ENCODE data around the gene PPM1H.

PPM1H gene

GRCh38 chr12:62713723-62714122, 221.2 kb downstream of the PPM1H start:
- H3K27me3 Mint-ChIP-seq = peaks cover 0 to 4% of the 10 kb centered on the region in 2 donors
- no peak for DNase-seq
- H3K9me3 Mint-ChIP-seq = no peaks in the 10 kb centered on the region
- no peak overlapping the region for H3K4me3 Mint-ChIP-seq
- H3K27ac Mint-ChIP-seq = no peak overlapping the region
- H3K4me1 Mint-ChIP-seq = no peaks in the 10 kb centered on the region
- no peaks in the 10 kb centered on the region for H3K36me3 Mint-ChIP-seq
- ATAC-seq (replicated peaks) = no peak

GRCh38 chr12:62712681-62713573, 222.0 kb downstream of the PPM1H start:
- Mint-ChIP-seq H3K4me3 (no peak overlapping the region), H3K9me3 (no peaks in the 10 kb centered on the region), H3K27ac (no peak overlapping the region), H3K27me3 (peaks cover 0 to 4% of the 10 kb centered on the region in 2 donors), H3K4me1 (no peaks in the 10 kb centered on the region), H3K36me3 (no peaks in the 10 kb centered on the region)
- ATAC-seq (replicated peaks) (no peak), DNase-seq (no peak)

GRCh38 chr12:62711631-62712241, 223.2 kb downstream of the PPM1H start:
- no peaks in the 10 kb centered on the region for H3K9me3 Mint-ChIP-seq
- no peak for DNase-seq
- peaks cover 0 to 4% of the 10 kb centered on the region in 2 donors for H3K27me3 Mint-ChIP-seq
- H3K27ac Mint-ChIP-seq = no peak overlapping the region
- H3K4me1 Mint-ChIP-seq = no peaks in the 10 kb centered on the region
- no peak for ATAC-seq (replicated peaks)
- no peaks in the 10 kb centered on the region for H3K36me3 Mint-ChIP-seq
- no peak overlapping the region for H3K4me3 Mint-ChIP-seq

GRCh38 chr12:62709311-62709710, 225.6 kb downstream of the PPM1H start:
- no peak for DNase-seq
- Mint-ChIP-seq H3K4me3 (no peak overlapping the region), H3K27me3 (peaks cover 0 to 4% of the 10 kb centered on the region in 2 donors), H3K4me1 (no peaks in the 10 kb centered on the region), H3K27ac (no peak overlapping the region), H3K36me3 (no peaks in the 10 kb centered on the region), H3K9me3 (no peaks in the 10 kb centered on the region)
- ATAC-seq (replicated peaks) = no peak

GRCh38 chr12:62707939-62708338, 227.0 kb downstream of the PPM1H start:
- H3K36me3 Mint-ChIP-seq = no peaks in the 10 kb centered on the region
- DNase-seq (no peak), ATAC-seq (replicated peaks) (no peak)
- no peak overlapping the region for H3K4me3 Mint-ChIP-seq
- H3K27ac Mint-ChIP-seq = no peak overlapping the region
- no peaks in the 10 kb centered on the region for H3K4me1 Mint-ChIP-seq
- H3K27me3 Mint-ChIP-seq = peaks cover 0 to 4% of the 10 kb centered on the region in 2 donors
- no peaks in the 10 kb centered on the region for H3K9me3 Mint-ChIP-seq

GRCh38 chr12:62705846-62706245, 229.1 kb downstream of the PPM1H start:
- ATAC-seq (replicated peaks) = no peak
- Mint-ChIP-seq H3K27ac (no peak overlapping the region), H3K36me3 (no peaks in the 10 kb centered on the region), H3K9me3 (no peaks in the 10 kb centered on the region), H3K27me3 (peaks cover 0 to 4% of the 10 kb centered on the region in 2 donors), H3K4me3 (no peak overlapping the region), H3K4me1 (no peaks in the 10 kb centered on the region)
- DNase-seq = no peak

GRCh38 chr12:62703011-62703380, 232.0 kb downstream of the PPM1H start:
- ATAC-seq (replicated peaks) (no peak), DNase-seq (no peak)
- Mint-ChIP-seq H3K9me3 (no peaks in the 10 kb centered on the region), H3K27ac (no peak overlapping the region), H3K27me3 (no peaks in the 10 kb centered on the region), H3K4me1 (no peaks in the 10 kb centered on the region), H3K4me3 (no peak overlapping the region), H3K36me3 (no peaks in the 10 kb centered on the region)

- Mint-ChIP-seq H3K36me3 (no peaks in the 10 kb centered on the region), H3K27ac (no peak overlapping the region), H3K9me3 (no peaks in the 10 kb centered on the region), H3K27me3 (no peaks in the 10 kb centered on the region), H3K4me1 (no peaks in the 10 kb centered on the region), H3K4me3 (no peak overlapping the region)
- DNase-seq (no peak), ATAC-seq (replicated peaks) (no peak)
Observed at GRCh38 chr12:62701492-62701891, 233.5 kb downstream of the PPM1H start.

GRCh38 chr12:62700091-62700880, 234.7 kb downstream of the PPM1H start:
- no peak overlapping the region for H3K27ac Mint-ChIP-seq
- H3K27me3 Mint-ChIP-seq = no peaks in the 10 kb centered on the region
- H3K36me3 Mint-ChIP-seq = no peaks in the 10 kb centered on the region
- H3K9me3 Mint-ChIP-seq = no peaks in the 10 kb centered on the region
- no peak for DNase-seq
- H3K4me3 Mint-ChIP-seq = no peak overlapping the region
- ATAC-seq (replicated peaks) = no peak
- no peaks in the 10 kb centered on the region for H3K4me1 Mint-ChIP-seq

GRCh38 chr12:62698701-62699101, 236.2 kb downstream of the PPM1H start:
- H3K9me3 Mint-ChIP-seq = no peaks in the 10 kb centered on the region
- no peaks in the 10 kb centered on the region for H3K4me1 Mint-ChIP-seq
- no peaks in the 10 kb centered on the region for H3K36me3 Mint-ChIP-seq
- H3K4me3 Mint-ChIP-seq = no peak overlapping the region
- no peaks in the 10 kb centered on the region for H3K27me3 Mint-ChIP-seq
- H3K27ac Mint-ChIP-seq = no peak overlapping the region
- no peak for ATAC-seq (replicated peaks)
- no peak for DNase-seq

GRCh38 chr12:62697893-62698292, 237.1 kb downstream of the PPM1H start:
- H3K27me3 Mint-ChIP-seq = no peaks in the 10 kb centered on the region
- H3K27ac Mint-ChIP-seq = no peak overlapping the region
- no peaks in the 10 kb centered on the region for H3K4me1 Mint-ChIP-seq
- no peak overlapping the region for H3K4me3 Mint-ChIP-seq
- no peaks in the 10 kb centered on the region for H3K9me3 Mint-ChIP-seq
- DNase-seq = no peak
- H3K36me3 Mint-ChIP-seq = no peaks in the 10 kb centered on the region
- no peak for ATAC-seq (replicated peaks)

GRCh38 chr12:62695696-62696095, 239.3 kb downstream of the PPM1H start:
- ATAC-seq (replicated peaks) (no peak), DNase-seq (no peak)
- H3K27me3 Mint-ChIP-seq = no peaks in the 10 kb centered on the region
- H3K4me3 Mint-ChIP-seq = no peak overlapping the region
- no peak overlapping the region for H3K27ac Mint-ChIP-seq
- no peaks in the 10 kb centered on the region for H3K36me3 Mint-ChIP-seq
- no peaks in the 10 kb centered on the region for H3K9me3 Mint-ChIP-seq
- H3K4me1 Mint-ChIP-seq = no peaks in the 10 kb centered on the region

GRCh38 chr12:62694632-62695031, 240.3 kb downstream of the PPM1H start:
- H3K27me3 Mint-ChIP-seq = no peaks in the 10 kb centered on the region
- no peak overlapping the region for H3K4me3 Mint-ChIP-seq
- no peak overlapping the region for H3K27ac Mint-ChIP-seq
- DNase-seq = no peak
- H3K9me3 Mint-ChIP-seq = no peaks in the 10 kb centered on the region
- peak; percentile 67 to 69 for ATAC-seq (replicated peaks)
- no peaks in the 10 kb centered on the region for H3K36me3 Mint-ChIP-seq
- H3K4me1 Mint-ChIP-seq = no peaks in the 10 kb centered on the region

GRCh38 chr12:62694116-62694515, 240.8 kb downstream of the PPM1H start:
- DNase-seq (no peak), ATAC-seq (replicated peaks) (no peak)
- H3K4me3 Mint-ChIP-seq = no peak overlapping the region
- no peaks in the 10 kb centered on the region for H3K4me1 Mint-ChIP-seq
- H3K27me3 Mint-ChIP-seq = no peaks in the 10 kb centered on the region
- H3K36me3 Mint-ChIP-seq = no peaks in the 10 kb centered on the region
- no peaks in the 10 kb centered on the region for H3K9me3 Mint-ChIP-seq
- no peak overlapping the region for H3K27ac Mint-ChIP-seq
